Activated naive CD8-positive, alpha-beta T cell treated with anti-CD3 and anti-CD28 coated beads, Interleukin-2, amount 50 U/mL, for 24 hours (primary cell): ENCODE measurements around the gene TMEM130.

Experiments used
- ATAC-seq: fragments of 150-1000 bp; cut with Tn5 transposase; one replicate; pipeline ENCODE4 v1.10.0; 2021
- DNase-seq: peaks from one replicate; pipeline ENCODE4 v3.0.0; 2021
- H3K27ac Mint-ChIP-seq: one replicate; pipeline ENCODE4 v1.8.0; 2021; ENCODE audit warnings: mild to moderate bottlenecking, mixed read lengths
- H3K27me3 Mint-ChIP-seq: one replicate; pipeline ENCODE4 v1.8.0; 2021; ENCODE audit warnings: mixed read lengths
- H3K36me3 Mint-ChIP-seq: one replicate; pipeline ENCODE4 v1.8.0; 2021; ENCODE audit warnings: low read depth, mixed read lengths
- H3K4me1 Mint-ChIP-seq: one replicate; pipeline ENCODE4 v1.8.0; 2021; ENCODE audit warnings: mixed read lengths
- H3K4me3 Mint-ChIP-seq: one replicate; pipeline ENCODE4 v1.8.0; 2021; ENCODE audit warnings: mild to moderate bottlenecking, moderate library complexity, mixed read lengths
- H3K9me3 Mint-ChIP-seq: one replicate; pipeline ENCODE4 v1.8.0; 2021; ENCODE audit warnings: mixed read lengths

Gene TMEM130

DNA sequence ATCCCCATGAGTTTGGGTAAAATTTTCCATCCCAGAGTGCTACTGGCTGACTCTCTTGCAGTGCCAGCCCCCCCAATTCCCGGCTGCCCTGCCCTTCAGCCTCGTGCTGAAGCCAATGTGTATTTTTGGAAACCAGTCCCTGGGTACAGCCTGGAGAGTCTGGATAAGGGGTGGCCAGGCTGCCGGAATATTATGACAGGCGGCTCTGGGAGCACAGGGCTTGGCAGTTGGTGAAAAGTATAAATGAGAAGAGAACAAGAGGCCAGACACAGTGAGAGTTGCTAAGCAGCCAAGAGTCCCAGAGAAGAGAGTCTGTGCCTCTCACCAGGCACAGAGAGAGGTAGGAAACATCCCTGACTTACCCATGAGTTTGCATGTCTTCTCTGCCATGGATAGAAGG, 53.6 kb downstream of the TMEM130 start:
- Mint-ChIP-seq H3K9me3 (no peaks in the 10 kb centered on the region), H3K4me1 (no peaks in the 10 kb centered on the region), H3K4me3 (no peak overlapping the region), H3K27me3 (peaks cover 13% of the 10 kb centered on the region), H3K27ac (no peak overlapping the region), H3K36me3 (no peaks in the 10 kb centered on the region)
- no peak for ATAC-seq
- DNase-seq, result no peak

DNA sequence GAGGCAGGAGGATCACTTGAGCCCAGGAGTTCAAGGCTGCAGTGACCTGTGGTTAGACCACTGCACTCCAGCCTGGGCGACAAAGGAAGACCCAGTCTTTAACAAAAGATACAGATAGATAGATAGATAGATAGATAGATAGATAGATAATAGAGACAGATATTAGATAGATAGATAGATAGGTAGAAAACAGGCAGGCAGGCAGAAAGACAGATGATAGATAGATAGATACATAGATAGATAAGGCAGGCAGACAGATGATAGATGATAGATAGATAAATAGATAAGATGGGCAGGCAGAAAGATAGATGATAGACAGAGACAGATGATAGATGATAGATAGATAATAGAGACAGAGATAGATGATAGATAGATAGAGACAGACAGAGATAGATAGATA, 54.5 kb downstream of the TMEM130 start:
- ATAC-seq (no peak), DNase-seq (no peak)
- Mint-ChIP-seq H3K4me3 (no peak overlapping the region), H3K27ac (no peak overlapping the region), H3K27me3 (peaks cover 13% of the 10 kb centered on the region), H3K4me1 (no peaks in the 10 kb centered on the region), H3K9me3 (peaks cover 5% of the 10 kb centered on the region), H3K36me3 (no peaks in the 10 kb centered on the region)

- ATAC-seq (no peak), DNase-seq (no peak)
- peaks cover 15% of the 10 kb centered on the region for H3K27me3 Mint-ChIP-seq
- no peaks in the 10 kb centered on the region for H3K36me3 Mint-ChIP-seq
- no peak overlapping the region for H3K27ac Mint-ChIP-seq
- peaks cover 5% of the 10 kb centered on the region for H3K9me3 Mint-ChIP-seq
- H3K4me1 Mint-ChIP-seq, result no peaks in the 10 kb centered on the region
- no peak overlapping the region for H3K4me3 Mint-ChIP-seq
Observed at GRCh38 chr7:98811299-98811698, 58.5 kb downstream of the TMEM130 start.

- DNase-seq (no peak), ATAC-seq (no peak)
- peaks cover 11% of the 10 kb centered on the region for H3K27me3 Mint-ChIP-seq
- no peak overlapping the region for H3K27ac Mint-ChIP-seq
- H3K4me1 Mint-ChIP-seq, result no peaks in the 10 kb centered on the region
- H3K9me3 Mint-ChIP-seq, result peaks cover 5% of the 10 kb centered on the region
- H3K4me3 Mint-ChIP-seq, result no peak overlapping the region
- H3K36me3 Mint-ChIP-seq, result no peaks in the 10 kb centered on the region
Observed at GRCh38 chr7:98810153-98810802, 59.5 kb downstream of the TMEM130 start.

- Mint-ChIP-seq H3K27me3 (peaks cover 6% of the 10 kb centered on the region), H3K4me1 (no peaks in the 10 kb centered on the region), H3K4me3 (no peak overlapping the region), H3K27ac (no peak overlapping the region), H3K36me3 (no peaks in the 10 kb centered on the region), H3K9me3 (peaks cover 5% of the 10 kb centered on the region)
- ATAC-seq (no peak), DNase-seq (no peak)
Observed at GRCh38 chr7:98808751-98809460, 60.9 kb downstream of the TMEM130 start.

DNA sequence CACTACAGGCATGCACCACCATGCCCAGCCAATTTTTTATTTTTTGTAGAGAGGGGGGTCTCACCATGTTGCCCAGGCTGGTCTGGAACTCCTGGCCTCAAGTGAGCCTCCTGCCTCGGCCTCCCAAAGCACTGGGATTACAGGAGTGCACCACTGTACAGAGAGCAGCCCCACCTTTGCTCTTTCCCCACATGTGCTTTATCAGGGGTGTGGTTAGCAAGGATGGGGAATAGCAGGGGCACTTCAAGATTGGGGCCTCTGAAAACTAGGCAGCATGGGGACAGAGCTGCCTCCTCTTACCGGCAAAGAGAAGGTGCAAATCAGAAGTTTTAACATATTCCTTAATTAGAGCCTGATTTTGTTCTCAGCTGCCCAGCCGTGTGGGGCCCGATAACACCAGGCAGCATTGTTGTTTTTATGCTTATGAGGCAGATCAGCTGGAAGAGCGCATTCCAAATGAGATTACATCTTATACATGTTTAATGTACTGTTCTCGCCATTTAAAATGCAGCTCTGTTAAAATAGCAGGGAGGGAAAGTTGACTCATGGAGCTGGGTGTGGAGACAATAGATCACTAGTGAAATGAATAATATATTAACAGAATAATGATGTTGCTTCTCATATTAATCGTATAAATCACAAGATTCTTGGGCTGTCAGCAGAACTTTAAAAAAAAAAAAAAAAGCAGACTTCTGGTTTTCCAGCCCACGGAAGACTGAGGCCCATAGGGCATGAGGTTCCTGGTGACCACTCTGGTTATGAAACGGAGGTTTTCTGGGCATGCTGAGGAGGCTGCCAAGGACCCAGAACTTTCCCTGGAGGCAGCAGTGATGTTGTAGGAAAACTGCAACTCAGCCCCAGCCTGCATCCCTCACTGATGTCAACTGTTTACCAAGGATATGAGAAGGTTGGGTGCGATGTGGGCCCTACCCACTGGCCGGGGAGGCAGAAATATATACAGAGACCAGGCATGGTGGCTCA, 62.5 kb downstream of the TMEM130 start:
- peaks cover 15% of the 10 kb centered on the region for H3K27me3 Mint-ChIP-seq
- no peaks in the 10 kb centered on the region for H3K36me3 Mint-ChIP-seq
- DNase-seq (no peak), ATAC-seq (no peak)
- H3K4me1 Mint-ChIP-seq, result peaks cover 2% of the 10 kb centered on the region
- H3K4me3 Mint-ChIP-seq, result no peak overlapping the region
- H3K27ac Mint-ChIP-seq, result no peak overlapping the region
- H3K9me3 Mint-ChIP-seq, result peaks cover 5% of the 10 kb centered on the region

DNA sequence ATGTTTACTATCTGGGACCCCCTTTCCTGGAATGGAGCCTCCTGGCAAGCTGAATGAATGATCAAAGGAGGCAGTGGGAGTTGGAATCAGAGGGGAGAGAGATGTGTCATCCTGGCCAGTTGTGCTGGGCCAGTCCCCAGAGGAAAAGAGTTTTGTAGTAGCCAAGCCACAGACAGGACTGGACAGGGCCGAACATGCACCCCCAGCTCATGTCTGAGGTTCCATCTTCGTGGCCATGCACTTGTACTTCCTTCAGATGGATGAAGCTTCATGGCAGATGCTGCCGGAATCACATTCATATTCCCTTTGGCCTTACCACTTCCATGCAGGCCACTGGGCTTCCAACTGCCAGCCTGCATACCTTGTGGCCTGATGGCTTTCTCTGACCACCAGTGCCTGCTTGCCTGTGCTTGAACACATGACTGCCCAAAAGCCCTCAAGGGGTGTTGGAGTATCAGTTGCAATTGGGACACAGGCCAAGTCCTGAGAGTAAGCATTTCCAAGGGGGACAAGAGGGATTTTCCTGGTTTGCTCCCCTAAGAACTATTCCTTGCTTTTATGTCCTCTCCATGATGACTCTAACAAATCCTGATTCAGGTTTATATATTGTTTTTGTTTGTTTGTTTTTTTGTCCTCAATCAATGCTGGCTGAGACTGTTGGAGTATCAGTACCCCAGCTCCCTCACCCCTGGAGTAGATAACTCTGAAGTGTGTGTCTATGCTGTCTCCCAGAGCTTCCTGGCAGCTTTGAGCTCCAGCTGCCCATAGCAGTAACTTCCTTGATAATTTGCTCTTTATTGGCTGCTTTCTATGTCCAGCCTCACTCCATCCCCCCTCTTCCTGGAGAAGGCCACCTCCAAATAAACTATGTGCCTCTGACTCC, 63.6 kb downstream of the TMEM130 start:
- ATAC-seq (no peak), DNase-seq (no peak)
- Mint-ChIP-seq H3K27me3 (peaks cover 16% of the 10 kb centered on the region), H3K4me1 (peaks cover 3% of the 10 kb centered on the region), H3K4me3 (no peak overlapping the region), H3K9me3 (peaks cover 9% of the 10 kb centered on the region), H3K27ac (no peak overlapping the region), H3K36me3 (no peaks in the 10 kb centered on the region)

GRCh38 chr7:98802781-98803110, 67.1 kb downstream of the TMEM130 start:
- Mint-ChIP-seq H3K27ac (no peak overlapping the region), H3K27me3 (peaks cover 22% of the 10 kb centered on the region), H3K9me3 (peaks cover 17% of the 10 kb centered on the region), H3K36me3 (no peaks in the 10 kb centered on the region), H3K4me1 (peaks cover 3% of the 10 kb centered on the region), H3K4me3 (no peak overlapping the region)
- ATAC-seq, result no peak
- no peak for DNase-seq

DNA sequence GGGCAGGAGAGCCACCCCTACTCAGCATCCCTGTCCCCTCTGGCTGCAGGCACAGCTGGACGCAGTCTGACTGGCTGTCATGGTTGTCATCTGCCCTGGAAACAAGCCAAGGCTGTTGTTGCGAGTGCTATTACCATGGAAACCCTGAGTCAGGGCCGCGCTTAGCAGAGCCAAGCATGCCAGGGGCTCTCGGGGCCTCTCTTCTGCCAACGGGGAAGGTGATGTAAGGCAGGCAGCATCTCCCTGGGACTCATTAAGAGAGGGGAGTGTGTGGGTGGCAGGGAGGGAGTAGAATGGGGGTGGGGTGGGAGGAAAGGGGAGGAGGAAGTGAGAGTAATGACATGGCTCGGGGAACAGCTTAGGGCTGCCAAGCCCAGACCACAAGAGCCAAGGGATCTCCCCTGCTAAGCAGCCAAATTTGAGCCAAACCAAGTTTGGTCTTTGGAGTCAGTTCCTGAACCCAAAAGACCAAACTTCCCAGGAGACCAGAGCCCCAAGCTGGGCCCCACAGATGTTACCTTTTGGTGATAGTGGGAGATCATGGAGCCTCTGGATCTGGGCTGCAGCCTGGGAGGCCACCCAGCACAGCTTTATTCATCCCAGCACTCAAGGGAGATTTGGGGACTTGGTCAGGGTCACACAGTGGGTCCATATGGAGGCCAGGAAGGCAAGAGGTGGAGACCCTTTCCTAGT, 67.6 kb downstream of the TMEM130 start:
- Mint-ChIP-seq H3K9me3 (peaks cover 17% of the 10 kb centered on the region), H3K27ac (no peak overlapping the region), H3K27me3 (peaks cover 21% of the 10 kb centered on the region), H3K36me3 (no peaks in the 10 kb centered on the region), H3K4me3 (no peak overlapping the region), H3K4me1 (peaks cover 3% of the 10 kb centered on the region)
- peak; percentile 77 for ATAC-seq
- peak; percentile 37 for DNase-seq

- Mint-ChIP-seq H3K36me3 (no peaks in the 10 kb centered on the region), H3K27ac (no peak overlapping the region), H3K4me3 (no peak overlapping the region), H3K9me3 (peaks cover 17% of the 10 kb centered on the region), H3K27me3 (peaks cover 17% of the 10 kb centered on the region), H3K4me1 (peaks cover 5% of the 10 kb centered on the region)
- no peak for DNase-seq
- no peak for ATAC-seq
Observed at GRCh38 chr7:98800996-98801395, 68.8 kb downstream of the TMEM130 start.

DNA sequence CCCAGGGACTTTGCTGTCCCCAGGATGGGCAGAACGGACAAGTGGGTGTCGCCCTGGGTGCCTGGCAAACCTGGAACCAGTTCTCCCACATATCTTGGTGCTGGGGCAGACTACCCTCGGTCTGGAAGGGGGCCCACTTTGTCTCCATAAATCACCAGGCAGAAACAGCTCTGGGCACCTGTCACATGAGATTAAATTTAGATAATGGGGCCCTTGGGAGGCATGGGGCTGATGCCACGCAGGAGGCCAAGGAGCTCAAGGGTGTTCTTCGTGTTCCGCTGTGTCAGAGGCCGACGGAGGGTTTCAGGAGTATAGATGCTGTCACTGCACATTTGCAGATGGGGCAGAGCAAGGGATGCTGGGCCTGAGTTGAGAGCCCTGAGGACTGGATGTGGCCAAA, 72.7 kb downstream of the TMEM130 start:
- H3K9me3 Mint-ChIP-seq, result peaks cover 17% of the 10 kb centered on the region
- H3K4me3 Mint-ChIP-seq, result no peak overlapping the region
- H3K4me1 Mint-ChIP-seq, result peaks cover 3% of the 10 kb centered on the region
- no peak for ATAC-seq
- no peak for DNase-seq
- H3K36me3 Mint-ChIP-seq, result no peaks in the 10 kb centered on the region
- peaks cover 10% of the 10 kb centered on the region for H3K27me3 Mint-ChIP-seq
- H3K27ac Mint-ChIP-seq, result no peak overlapping the region
